NCI-H1092 (cell line): Measurements from ENCODE around the gene HCK.

Experiments
- DNase-seq: peaks from one replicate; lab custom pipeline; 2025; lab: John Stamatoyannopoulos, UW

Gene HCK

DNA sequence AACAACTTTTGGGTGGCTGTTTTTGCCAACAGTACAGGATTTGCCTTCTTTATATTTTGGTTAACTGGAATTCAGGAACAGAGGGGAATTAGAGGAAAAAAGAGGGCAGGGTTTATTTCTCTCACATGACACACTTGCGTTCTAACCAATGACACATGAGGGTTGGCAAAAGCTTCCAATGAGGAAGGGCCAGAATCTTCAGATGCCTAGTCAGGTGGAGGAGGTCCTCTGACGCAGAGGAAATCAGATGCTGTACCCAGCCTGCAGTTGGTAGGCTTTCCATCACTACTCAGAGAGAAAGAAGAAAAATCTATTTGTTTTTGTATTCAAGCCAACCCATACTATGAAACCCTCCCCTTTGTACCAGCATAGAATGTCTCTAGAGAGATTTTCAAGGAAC, 78.3 kb downstream of the HCK start:
- DNase-seq, result no peak

DNA sequence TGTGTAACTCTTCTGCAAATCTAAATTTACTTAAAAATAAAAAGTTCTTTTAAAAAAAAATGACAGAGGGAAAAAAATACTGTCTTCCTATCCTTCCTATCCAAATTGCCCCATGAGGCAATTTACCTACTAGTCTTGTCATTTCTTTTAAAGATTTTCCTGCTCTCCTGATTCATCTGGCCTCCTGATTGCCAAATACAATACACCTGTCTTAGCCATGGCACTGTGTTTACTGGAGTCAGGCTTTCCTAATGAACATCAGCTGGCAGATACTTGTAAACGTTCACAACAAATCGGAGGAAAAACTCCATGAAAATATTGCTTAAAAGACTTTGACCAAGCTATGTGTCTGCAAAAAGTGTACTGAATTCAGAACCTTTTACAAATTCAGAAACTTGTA, 78.9 kb downstream of the HCK start:
- no peak for DNase-seq

DNA sequence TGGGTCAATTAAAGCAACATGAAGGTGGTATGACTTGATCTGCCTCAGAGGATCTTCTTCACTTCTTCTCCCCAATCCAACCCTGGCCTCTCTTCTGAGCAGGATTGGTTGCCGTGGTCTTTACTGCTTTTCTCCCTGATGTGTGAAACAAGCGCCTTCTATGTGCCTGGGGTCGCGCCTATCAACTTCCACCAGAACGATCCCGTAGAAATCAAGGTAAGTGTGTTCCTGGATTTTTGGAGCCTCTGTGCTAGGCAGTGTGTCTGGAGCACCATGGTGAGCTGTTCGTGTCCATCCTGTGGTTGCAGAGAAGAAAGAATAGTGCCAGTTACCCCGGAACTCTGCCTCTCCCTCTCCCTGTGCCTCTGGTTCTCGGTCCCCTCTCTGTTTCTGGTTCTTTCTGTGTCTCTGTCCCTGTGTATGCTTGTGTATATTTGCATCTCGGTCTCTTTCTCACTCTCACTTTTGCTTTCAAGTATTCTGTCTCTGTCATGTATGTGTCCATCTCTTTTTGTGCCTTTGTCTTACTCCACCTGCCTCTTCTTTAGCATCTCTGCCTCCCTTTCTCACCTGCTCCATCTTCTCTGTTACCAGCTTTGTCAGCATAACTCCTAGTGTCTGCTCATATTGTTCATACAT, 81.0 kb downstream of the HCK start:
- DNase-seq, result no peak

DNA sequence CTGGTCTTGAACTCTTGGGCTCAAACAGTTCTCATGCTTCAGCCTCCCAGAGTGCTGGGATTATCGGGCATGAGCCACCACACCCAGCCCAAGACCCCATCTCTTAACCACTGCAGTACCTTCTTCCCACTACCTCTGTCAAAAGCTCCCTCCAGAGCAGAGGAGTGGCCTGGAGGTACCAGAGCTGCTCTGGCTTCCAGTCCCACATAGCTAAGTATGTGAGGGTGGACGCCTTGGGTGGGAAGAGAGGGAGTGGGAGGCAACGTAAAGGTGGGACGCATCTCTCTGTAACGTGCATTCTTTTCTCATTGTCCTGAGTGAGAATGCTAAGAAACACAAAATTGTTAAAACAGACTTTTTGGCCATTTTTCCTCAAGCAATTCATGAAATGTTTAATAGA, 82.0 kb downstream of the HCK start:
- DNase-seq, result no peak

DNA sequence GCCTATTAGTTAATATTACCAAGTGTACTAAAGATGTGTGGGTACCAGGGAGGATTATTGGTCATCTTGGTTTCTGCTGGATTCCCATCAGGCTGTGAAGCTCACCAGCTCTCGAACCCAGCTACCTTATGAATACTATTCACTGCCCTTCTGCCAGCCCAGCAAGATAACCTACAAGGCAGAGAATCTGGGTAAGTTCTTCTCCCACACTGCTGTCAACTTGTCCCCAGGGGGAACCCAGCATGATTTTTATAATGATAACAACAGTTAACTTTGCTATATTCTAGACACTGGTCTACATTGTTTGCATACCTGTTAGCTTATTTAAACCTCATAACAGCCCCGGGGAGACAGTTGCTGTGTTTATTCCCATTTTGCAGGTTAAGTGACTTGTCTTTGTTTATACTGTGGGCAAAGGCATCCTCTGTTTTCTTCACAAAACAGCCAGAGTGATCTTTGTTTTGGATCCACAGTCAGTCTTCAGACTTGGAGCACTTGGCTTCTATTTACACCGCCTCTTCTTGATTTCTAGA, 84.0 kb downstream of the HCK start:
- DNase-seq, result no peak

DNA sequence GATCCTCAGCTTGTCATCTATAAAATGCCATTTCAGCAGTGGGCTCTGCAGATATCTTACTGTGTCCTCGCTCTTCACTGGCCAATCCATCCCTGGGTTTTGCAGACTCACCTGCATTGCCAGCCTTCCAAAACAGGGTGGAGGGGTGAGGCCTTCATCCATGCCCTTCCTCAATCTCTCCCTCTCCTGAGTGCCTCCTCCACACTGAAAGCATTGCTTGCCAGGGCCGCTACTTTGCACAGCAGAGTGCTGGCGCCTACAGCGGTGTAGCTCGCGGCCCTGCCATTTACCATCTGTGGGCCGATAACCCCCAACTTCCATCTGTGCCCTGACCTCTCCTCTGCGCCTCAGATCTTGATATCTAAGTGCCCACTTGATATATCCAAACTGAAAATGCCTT, 86.9 kb downstream of the HCK start:
- DNase-seq, result no peak

DNA sequence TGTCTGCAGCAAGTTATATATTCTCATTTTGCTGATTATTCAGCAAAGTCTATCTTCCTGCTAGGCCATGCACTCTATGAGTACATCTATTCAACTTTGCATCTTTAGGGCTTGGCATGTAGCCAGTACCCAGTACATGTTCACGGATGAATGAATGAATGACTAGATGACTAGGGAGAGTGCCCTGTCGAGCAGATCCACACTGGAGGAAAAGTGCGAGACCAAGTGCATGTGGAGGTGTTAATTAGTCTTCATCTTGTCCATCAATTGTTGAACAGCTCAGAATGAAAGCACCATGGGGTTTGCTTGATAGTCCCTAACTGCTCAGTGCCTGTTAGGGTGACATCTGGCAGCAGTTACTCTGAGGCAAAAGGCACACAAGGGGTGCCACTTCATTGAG, 87.9 kb downstream of the HCK start:
- no peak for DNase-seq

DNA sequence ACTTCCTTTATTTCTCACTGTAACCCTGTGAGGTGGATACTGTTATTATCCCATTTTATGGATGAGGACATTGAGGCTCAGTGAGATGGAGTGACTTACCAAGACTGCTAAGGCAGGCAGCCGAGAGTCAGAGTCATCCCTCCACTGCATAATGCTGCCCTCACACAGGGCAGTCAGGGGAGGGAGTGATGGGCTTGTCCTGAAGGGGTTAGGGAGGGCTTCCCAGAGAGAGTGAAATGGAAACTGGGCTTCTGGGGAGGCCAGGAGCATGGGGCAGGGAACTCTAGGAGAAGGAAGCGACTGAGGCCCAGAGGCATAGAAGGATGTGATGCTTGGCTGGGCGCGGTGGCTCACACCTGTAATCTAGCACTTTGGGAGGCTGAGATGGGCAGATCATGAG, 88.6 kb downstream of the HCK start:
- no peak for DNase-seq

DNA sequence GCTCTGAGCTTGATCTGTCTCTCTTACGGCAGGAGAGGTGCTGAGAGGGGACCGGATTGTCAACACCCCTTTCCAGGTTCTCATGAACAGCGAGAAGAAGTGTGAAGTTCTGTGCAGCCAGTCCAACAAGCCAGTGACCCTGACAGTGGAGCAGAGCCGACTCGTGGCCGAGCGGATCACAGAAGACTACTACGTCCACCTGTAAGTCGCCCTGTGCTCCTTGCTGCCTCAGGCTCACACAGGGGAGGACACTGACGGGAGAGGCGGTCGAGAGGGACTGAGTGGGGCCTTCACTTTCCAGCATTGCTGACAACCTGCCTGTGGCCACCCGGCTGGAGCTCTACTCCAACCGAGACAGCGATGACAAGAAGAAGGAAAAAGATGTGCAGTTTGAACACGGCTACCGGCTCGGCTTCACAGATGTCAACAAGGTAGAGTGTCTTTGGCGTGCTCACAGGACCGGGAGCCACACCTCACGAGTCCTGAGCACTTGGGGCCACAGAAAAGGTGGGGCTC, 89.5 kb downstream of the HCK start:
- no peak for DNase-seq

DNA sequence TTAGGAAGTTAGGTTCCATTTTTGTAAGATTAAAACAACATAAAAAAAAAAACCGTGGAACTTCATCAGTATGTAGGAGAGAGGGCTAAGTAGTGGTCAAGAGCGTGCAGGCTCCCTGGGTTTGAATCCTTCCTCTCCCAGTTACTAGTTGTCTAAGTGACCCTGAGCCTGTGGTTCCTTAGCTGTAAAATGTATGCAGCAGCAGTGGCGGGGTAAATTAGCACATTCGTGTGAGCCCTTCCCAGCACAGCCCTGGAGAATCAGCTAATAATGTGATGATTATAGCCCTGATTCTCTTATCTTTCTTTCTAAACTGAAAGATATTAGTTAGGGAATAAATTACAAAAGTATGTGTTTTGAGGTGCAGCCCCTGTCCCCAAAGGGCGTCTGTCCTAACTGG, 90.0 kb downstream of the HCK start:
- DNase-seq, result no peak

DNA sequence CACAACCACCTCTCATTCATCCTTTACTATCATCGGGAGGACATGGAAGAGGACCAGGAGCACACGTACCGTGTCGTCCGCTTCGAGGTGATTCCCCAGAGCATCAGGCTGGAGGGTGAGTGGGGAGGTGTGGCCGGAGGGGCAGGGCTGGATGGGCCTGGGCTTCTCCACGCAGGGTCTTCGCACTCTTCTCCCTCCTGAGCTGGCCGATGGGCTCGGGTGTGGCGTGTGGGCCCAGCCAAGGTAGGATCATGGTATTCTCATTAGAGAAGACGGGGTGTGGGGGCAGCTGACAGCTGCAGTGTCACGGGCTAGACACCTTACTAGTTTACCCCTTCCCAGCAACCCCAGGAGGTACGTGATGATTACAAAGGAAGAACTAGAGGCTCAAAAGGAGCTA, 90.9 kb downstream of the HCK start:
- no peak for DNase-seq

DNA sequence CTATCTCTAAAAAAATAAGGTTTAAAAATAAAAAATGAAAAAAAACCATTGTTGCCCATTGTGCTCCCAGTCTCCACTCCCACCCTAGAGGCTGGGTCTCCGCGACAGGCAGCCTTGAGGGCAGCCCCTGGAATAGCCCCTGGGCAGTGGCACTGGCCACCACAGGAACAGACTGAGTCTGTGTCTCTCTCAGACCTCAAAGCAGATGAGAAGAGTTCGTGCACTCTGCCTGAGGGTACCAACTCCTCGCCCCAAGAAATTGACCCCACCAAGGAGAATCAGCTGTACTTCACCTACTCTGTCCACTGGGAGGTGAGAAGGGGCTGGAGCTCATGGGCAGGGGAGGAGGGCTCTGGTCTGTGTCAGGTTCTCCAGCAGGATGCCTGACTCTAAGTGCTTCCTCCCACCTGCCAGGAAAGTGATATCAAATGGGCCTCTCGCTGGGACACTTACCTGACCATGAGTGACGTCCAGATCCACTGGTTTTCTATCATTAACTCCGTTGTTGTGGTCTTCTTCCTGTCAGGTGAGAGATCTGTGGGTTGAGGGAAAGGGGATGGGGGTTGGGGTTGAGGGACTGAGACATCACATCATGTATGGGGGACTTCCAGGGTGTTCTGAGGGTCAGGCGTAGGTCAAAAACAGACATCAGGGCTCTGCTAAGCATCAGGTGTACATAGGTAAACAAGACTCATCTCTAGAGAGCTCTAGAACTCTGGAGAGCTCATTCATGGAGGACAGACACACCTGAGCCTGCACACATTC, 93.0 kb downstream of the HCK start:
- DNase-seq, result no peak

DNA sequence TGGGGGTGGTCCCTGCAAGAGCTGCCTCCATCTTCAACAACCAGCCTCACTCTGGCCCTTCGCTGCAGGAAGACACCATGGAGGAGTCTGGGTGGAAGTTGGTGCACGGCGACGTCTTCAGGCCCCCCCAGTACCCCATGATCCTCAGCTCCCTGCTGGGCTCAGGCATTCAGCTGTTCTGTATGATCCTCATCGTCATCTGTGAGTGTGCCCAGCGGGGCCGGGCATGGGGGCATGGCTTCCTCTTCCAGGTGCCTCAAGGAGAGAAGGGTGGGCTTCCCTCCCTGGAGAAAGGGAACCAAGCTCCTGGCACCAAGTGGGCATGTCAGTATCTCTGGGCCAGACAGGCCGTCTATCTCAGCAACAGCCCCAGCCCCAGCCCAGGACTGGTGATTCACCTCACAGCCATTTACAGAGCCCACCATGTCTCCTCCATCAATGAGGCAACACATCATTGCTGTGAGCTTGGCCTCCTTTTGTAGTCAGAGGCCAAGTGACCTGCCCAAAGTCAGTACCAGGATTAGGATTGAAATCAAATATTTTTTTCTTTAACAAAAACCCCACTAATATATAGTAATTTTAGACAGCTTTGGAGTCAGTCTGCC, 97.6 kb downstream of the HCK start:
- no peak for DNase-seq

DNA sequence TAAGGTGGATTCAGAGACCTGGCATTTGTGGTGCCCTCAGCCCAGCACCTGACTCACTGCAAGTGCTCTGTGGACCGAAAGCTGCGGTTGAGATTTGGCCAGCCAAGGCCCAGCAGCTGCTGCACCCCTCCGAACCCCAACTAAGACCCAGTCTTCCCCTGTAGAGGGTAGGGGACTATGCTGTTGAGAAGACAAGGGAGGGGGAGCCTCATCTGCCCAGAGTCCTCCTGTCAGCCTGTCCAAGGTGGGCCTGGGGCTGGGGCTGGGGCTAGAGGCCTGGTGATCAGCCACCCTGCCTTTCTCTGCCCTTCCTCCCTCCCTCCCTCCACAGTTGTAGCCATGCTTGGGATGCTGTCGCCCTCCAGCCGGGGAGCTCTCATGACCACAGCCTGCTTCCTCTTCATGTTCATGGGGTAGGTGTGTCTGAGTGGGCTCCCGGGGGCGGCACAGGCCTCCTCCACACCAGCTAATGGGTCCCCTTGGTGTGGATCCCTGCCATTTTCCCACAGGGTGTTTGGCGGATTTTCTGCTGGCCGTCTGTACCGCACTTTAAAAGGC, 98.3 kb downstream of the HCK start:
- DNase-seq, result no peak
